GM19438 (cell line): ENCODE results near the gene PYROXD2.
"Not testable (repeated sequence)": the region's sequence is repeated elsewhere in the genome, so short reads cannot be mapped to it uniquely, and the experiment has no call there.

Experiments used
- ATAC-seq: cut with Tn5 transposase; IDR thresholded peaks from one replicate; pipeline ENCODE4 v1.9.1; 2021; ENCODE audit warnings: low read depth; ENCODE audit not compliant: unreplicated experiment

The PYROXD2 gene

GRCh38 chr10:98396096-98397063 lies 18.6 kb downstream of the PYROXD2 start:
- no peak for ATAC-seq

GRCh38 chr10:98394851-98395440 lies 20.0 kb downstream of the PYROXD2 start:
- no peak for ATAC-seq

GRCh38 chr10:98391578-98391991 lies 23.4 kb downstream of the PYROXD2 start:
- ATAC-seq: peak; percentile 57

DNA sequence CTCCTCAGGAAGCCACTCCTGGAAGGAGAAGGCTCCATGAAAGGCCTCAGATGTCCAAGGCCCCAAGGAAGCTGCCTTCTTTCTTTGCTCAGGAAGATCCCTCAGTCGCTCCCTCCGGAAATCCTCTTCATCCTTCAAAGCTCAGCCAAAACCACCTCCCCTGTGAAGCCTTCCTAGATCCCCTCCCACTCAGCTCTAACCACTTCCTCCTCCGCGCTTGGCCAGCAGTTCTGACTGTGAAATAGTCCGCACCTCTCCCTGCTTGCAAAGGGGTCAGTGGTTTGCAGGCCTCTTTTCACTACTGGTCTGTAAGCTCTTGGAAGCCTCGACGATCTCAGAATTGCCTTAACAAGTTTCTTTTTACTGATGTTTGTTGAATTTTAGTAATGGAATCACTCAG lies 23.9 kb downstream of the PYROXD2 start:
- peak; percentile 55 for ATAC-seq

DNA sequence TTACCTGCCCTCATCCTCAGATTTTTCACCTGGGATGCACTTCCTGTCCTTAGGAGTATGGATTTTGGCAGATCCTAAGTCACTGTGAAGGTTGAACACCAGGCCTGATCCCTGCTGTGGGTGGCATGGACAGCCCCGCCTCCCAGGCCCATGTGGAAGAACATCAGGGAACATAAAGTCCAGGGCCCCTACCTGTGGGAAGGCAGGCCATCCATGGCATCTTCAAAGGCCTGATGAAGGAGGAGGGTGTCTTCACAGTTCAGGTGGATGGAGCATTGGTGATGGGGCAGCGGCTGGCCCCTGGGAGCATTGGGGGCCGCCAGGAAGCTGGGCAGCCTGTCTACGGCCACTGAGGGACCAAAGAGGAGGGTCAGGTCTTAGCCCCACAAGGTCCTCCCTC lies 24.6 kb downstream of the PYROXD2 start:
- ATAC-seq: no peak

DNA sequence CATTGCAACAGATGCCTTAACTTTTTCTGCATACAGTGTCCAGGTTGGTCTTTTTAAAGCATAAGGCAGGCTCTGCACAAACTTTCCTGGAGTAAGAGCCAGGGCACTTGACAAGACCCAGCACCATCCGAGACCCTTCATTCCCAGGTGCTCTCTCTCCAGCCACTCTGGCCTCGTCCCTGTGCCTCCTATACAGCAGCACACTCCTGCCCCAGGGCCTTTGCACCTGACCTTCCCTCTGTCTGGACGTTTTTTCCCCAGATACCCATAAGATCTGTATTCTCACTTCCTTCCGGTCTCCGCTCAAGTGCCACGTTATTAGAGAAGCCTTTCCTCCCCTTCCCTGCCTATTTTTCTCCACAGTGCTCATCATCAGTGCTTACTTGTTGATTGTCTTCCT lies 25.6 kb downstream of the PYROXD2 start:
- ATAC-seq: no peak

DNA sequence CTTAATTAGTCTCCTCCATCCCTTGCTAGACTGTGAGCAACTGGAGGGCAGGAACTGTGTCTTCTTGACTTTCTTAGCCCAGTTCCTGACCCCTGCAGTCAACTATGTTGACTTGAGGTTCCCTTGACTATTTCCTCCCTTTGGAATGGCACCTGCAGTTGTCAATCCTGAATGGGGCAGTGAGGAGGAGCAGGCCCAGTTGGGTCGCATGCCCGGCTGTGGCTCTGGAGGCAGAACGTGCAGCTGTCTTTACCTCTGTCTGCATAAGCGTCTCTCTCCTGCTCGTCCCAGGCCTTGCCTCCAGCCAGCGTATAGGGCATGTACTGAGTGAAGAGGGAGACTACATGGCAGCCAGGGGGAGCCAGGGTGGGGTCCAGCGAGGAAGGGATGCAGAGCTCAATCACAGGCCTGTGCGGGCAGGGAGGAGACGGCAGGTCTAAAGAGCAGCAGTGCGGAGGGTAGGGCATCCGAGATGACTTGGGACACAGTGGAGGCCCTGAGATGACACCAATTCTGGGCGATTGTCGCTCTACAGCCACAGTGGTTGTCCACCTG lies 26.8 kb downstream of the PYROXD2 start:
- no peak for ATAC-seq

DNA sequence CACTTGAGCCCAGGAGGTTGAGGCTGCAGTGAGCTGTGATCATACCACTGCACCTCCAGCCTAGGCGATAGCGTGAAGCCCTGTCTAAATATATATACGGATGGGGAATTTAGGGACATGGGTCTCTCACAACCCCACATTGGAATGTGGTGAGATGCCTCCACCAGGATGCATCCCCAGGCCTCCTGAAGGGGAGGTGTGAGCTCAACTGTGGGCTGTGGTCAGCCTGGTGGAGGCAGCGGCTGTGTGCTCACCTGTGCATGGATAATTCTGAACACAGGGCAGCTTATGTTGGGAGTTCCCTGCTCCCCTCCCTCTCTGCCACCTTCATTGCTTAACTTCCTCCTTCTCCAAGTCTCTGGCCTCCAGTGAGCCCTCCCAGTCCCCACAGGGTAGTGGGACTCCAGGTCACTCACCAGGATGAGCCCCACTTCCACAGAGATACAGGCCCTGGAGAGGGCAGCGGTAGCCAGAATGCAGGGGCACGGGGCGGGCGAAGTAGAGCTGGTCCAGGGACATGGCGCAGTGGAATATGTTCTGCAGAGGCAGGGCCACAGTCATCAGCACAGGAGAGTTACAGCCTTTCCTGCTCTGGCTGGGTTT lies 30.4 kb downstream of the PYROXD2 start:
- ATAC-seq: no peak

GRCh38 chr10:98383869-98384268 lies 31.1 kb downstream of the PYROXD2 start:
- ATAC-seq: no peak

DNA sequence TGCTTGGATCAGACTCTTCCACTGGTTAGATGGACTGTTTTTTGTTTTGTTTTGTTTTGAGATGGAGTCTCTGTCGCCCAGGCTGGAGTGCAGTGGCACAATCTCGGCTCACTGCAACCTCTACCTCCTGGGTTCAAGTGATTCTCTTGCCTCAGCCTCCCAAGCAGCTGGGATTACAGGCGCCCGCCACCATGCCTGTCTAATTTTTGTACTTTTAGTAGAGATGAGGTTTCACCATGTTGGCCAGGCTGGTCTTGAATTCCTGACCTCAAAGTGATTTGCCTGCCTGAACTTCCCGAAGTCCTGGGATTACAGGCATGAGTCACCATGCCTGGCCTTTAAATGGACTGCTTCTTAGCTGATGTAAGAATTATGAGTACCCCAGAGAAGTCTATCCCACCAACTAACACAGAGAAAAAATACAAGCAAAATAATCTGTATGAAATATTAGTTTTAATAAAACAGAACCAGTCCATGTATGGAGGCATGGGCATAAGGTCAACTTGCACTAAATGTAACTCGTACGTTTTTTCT lies 31.8 kb downstream of the PYROXD2 start:
- not testable (repeated sequence) for ATAC-seq

DNA sequence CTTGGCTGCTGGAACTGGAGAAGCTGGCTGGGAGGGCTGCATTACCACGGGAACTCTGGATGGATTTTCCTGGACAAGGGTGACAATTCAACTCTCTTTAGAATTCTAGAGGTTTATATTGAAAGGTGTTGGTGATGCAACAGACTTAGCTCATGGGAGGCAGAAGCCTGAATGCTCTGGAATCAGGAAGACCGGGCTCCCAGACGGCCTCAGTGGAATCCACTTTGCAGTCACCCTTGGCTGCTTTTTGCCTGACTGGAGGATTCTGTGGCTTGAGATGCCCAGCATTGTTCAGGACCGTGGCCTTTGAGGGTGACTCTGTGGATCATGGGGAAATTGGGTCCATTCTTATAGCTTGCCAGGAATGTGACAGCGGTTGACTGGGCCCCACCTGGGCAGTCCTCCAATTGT lies 32.3 kb downstream of the PYROXD2 start:
- no peak for ATAC-seq

GRCh38 chr10:98380493-98381339 lies 34.3 kb downstream of the PYROXD2 start:
- ATAC-seq: no peak

DNA sequence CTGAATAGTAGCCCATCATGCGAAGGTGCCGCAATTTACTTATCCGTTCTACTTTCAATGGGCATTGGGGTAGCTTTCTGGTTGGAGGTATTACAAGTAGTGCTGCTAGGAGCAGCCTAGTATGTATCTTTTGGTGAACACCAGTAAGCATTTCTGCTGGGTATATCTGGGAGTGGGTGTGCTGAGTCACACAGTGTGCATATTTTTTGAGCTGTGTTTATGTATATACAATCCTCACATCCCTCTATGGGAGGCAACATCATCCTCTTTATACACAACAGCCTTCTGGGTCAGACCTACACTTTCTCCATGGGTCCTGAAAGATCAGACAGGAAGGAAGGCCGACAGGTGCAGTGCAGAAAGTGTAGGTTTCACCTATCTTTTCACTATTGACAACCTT lies 36.3 kb downstream of the PYROXD2 start:
- no peak for ATAC-seq

GRCh38 chr10:98377536-98377935 lies 37.4 kb downstream of the PYROXD2 start:
- ATAC-seq: no peak

GRCh38 chr10:98377001-98377400 lies 38.0 kb downstream of the PYROXD2 start:
- no peak for ATAC-seq

- no peak for ATAC-seq
Observed at GRCh38 chr10:98376485-98376884, 38.5 kb downstream of the PYROXD2 start.

DNA sequence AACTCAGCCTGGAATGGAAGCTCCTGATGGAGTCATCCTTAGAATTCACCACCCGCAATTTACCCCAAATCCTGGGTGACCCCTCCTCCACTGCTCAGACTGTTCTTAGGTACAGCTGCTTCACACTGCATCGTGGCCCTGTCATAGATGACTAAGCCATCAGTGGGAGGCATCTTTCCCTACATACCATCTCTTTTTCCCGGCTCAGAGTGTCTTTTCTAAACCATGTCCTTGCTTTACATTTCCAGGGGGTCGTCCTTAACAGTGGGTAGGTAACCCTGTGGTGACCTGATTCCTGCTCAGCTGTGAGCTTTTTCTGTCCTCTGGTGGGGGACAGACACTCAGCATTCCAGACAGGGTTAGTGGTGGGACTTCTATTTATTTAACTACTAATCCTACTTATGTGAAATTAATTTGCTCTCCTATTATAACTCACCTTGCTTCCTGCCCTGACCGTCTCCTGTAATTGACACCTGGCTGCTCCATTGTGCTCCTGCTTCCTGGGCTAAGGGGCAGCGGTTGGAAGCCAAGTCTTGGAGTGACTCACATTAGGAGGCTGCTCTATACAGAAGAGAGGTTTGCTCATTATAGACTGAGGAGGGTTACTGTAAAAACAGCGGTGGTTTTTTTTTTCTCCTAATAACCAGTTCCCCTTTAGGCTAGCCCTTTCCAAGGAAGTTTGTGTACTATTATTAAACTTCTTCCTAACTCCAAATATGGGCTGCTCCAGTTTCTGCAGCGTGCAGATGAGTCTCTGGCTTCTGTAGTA lies 40.6 kb downstream of the PYROXD2 start:
- ATAC-seq: no peak

- no peak for ATAC-seq
Observed at GRCh38 chr10:98373260-98374040, 41.5 kb downstream of the PYROXD2 start.
